Measurements from ENCODE around the gene TMEM108. TPM values are rescaled to one million over a fixed set of nuclear protein-coding genes. Genes with fewer than 3 reads are reported as not detected.

TMEM108 gene
- total RNA-seq, 2 donors from 2014 or later, result not detected

GRCh38 chr3:133384331-133385027 is 346.3 kb downstream of the TMEM108 start:
- H3K36me3 Mint-ChIP-seq, result no peaks in the 10 kb centered on the region
- H3K27ac Mint-ChIP-seq, result no peak overlapping the region
- DNase-seq (ENCODE audit: low spot score in 2 of 2) (peak in 1 of 2 donors; percentile 43), ATAC-seq (peak in 1 of 2 donors; percentile 85)
- H3K9me3 Mint-ChIP-seq, result no peaks in the 10 kb centered on the region

GRCh38 chr3:133386876-133387275 is 348.7 kb downstream of the TMEM108 start:
- no peak overlapping the region for H3K27ac Mint-ChIP-seq
- H3K36me3 Mint-ChIP-seq, result no peaks in the 10 kb centered on the region
- no peaks in the 10 kb centered on the region for H3K9me3 Mint-ChIP-seq
- ATAC-seq (no peak), DNase-seq (ENCODE audit: low spot score in 2 of 2) (no peak)

- H3K9me3 Mint-ChIP-seq, result no peaks in the 10 kb centered on the region
- no peak overlapping the region for H3K27ac Mint-ChIP-seq
- no peak for DNase-seq (ENCODE audit: low spot score in 2 of 2)
Observed at GRCh38 chr3:133387341-133387740, 349.1 kb downstream of the TMEM108 start.

GRCh38 chr3:133388696-133389395 is 350.7 kb downstream of the TMEM108 start:
- H3K36me3 Mint-ChIP-seq, result no peaks in the 10 kb centered on the region
- no peak for DNase-seq (ENCODE audit: low spot score in 2 of 2)
- H3K27ac Mint-ChIP-seq, result no peak overlapping the region
- H3K9me3 Mint-ChIP-seq, result peaks cover 0 to 3% of the 10 kb centered on the region in 2 donors
- ATAC-seq, result no peak

More at GRCh38 chr3:133387341-133387740, 349.1 kb downstream of the TMEM108 start:
- no peaks in the 10 kb centered on the region for H3K36me3 Mint-ChIP-seq
- no peak for ATAC-seq

GRCh38 chr3:133390715-133391114 is 352.5 kb downstream of the TMEM108 start:
- ATAC-seq (no peak), DNase-seq (ENCODE audit: low spot score in 2 of 2) (no peak)
- Mint-ChIP-seq H3K27ac (no peak overlapping the region), H3K9me3 (peaks cover 0 to 8% of the 10 kb centered on the region in 2 donors), H3K36me3 (no peaks in the 10 kb centered on the region)

- Mint-ChIP-seq H3K9me3 (peaks cover 0 to 8% of the 10 kb centered on the region in 2 donors), H3K27ac (no peak overlapping the region), H3K36me3 (no peaks in the 10 kb centered on the region)
- DNase-seq (ENCODE audit: low spot score in 2 of 2) (no peak), ATAC-seq (no peak)
Observed at GRCh38 chr3:133393204-133393603, 355.0 kb downstream of the TMEM108 start.

- no peak overlapping the region for H3K27ac Mint-ChIP-seq
- ATAC-seq (no peak), DNase-seq (ENCODE audit: low spot score in 2 of 2) (no peak)
- H3K36me3 Mint-ChIP-seq, result no peaks in the 10 kb centered on the region
- H3K9me3 Mint-ChIP-seq, result peaks cover 0 to 8% of the 10 kb centered on the region in 2 donors
Observed at GRCh38 chr3:133393691-133394474, 355.7 kb downstream of the TMEM108 start.

GRCh38 chr3:133394561-133395311 is 356.5 kb downstream of the TMEM108 start:
- no peak for ATAC-seq
- Mint-ChIP-seq H3K27ac (no peak overlapping the region), H3K9me3 (peaks cover 0 to 8% of the 10 kb centered on the region in 2 donors), H3K36me3 (no peaks in the 10 kb centered on the region)
- no peak for DNase-seq (ENCODE audit: low spot score in 2 of 2)

- ATAC-seq (no peak), DNase-seq (ENCODE audit: low spot score in 2 of 2) (no peak)
- no peaks in the 10 kb centered on the region for H3K36me3 Mint-ChIP-seq
- no peak overlapping the region for H3K27ac Mint-ChIP-seq
- peaks cover 0 to 8% of the 10 kb centered on the region in 2 donors for H3K9me3 Mint-ChIP-seq
Observed at GRCh38 chr3:133396906-133397305, 358.7 kb downstream of the TMEM108 start.

GRCh38 chr3:133400006-133400515 is 361.9 kb downstream of the TMEM108 start, which contains the start of gene BFSP2:
BFSP2 (plus strand) TSS chr3:133400056; CDS start chr3:133400084, 28 bp downstream.
- DNase-seq (ENCODE audit: low spot score in 2 of 2) (no peak), ATAC-seq (no peak)
- Mint-ChIP-seq H3K36me3 (no peaks in the 10 kb centered on the region), H3K9me3 (no peaks in the 10 kb centered on the region), H3K27ac (peak within 1 kb of the TSS in 1 of 2 donors; percentile 12)

- H3K36me3 Mint-ChIP-seq, result no peaks in the 10 kb centered on the region
- no peak for DNase-seq (ENCODE audit: low spot score in 2 of 2)
- peak overlapping the region in 1 of 2 donors; percentile 29 for H3K27ac Mint-ChIP-seq
- no peak for ATAC-seq
- no peaks in the 10 kb centered on the region for H3K9me3 Mint-ChIP-seq
Observed at GRCh38 chr3:133401374-133402135, 363.4 kb downstream of the TMEM108 start.

- no peaks in the 10 kb centered on the region for H3K36me3 Mint-ChIP-seq
- H3K27ac Mint-ChIP-seq, result no peak overlapping the region
- ATAC-seq, result no peak
- no peaks in the 10 kb centered on the region for H3K9me3 Mint-ChIP-seq
- DNase-seq (ENCODE audit: low spot score in 2 of 2), result no peak
Observed at GRCh38 chr3:133404920-133405319, 366.7 kb downstream of the TMEM108 start.

GRCh38 chr3:133408366-133408765 is 370.2 kb downstream of the TMEM108 start:
- Mint-ChIP-seq H3K9me3 (no peaks in the 10 kb centered on the region), H3K27ac (no peak overlapping the region), H3K36me3 (no peaks in the 10 kb centered on the region)
- DNase-seq (ENCODE audit: low spot score in 2 of 2) (no peak), ATAC-seq (no peak)

GRCh38 chr3:133408961-133409360 is 370.8 kb downstream of the TMEM108 start:
- ATAC-seq (no peak), DNase-seq (ENCODE audit: low spot score in 2 of 2) (no peak)
- no peaks in the 10 kb centered on the region for H3K9me3 Mint-ChIP-seq
- no peaks in the 10 kb centered on the region for H3K36me3 Mint-ChIP-seq
- H3K27ac Mint-ChIP-seq, result no peak overlapping the region

- ATAC-seq, result no peak
- no peak for DNase-seq (ENCODE audit: low spot score in 2 of 2)
- H3K27ac Mint-ChIP-seq, result no peak overlapping the region
- H3K36me3 Mint-ChIP-seq, result no peaks in the 10 kb centered on the region
- H3K9me3 Mint-ChIP-seq, result no peaks in the 10 kb centered on the region
Observed at GRCh38 chr3:133410191-133410892, 372.2 kb downstream of the TMEM108 start.

Data from activated naive CD4-positive, alpha-beta T cell treated with anti-CD3 and anti-CD28 coated beads, Interleukin-2, amount 50 U/mL, for 72 hours (primary cell).